Measurements from ENCODE around the gene KIF6.

The KIF6 gene

GRCh38 chr6:39464067-39464466, 261.1 kb downstream of the KIF6 start:
- TF ChIP-seq, protein P1, sequence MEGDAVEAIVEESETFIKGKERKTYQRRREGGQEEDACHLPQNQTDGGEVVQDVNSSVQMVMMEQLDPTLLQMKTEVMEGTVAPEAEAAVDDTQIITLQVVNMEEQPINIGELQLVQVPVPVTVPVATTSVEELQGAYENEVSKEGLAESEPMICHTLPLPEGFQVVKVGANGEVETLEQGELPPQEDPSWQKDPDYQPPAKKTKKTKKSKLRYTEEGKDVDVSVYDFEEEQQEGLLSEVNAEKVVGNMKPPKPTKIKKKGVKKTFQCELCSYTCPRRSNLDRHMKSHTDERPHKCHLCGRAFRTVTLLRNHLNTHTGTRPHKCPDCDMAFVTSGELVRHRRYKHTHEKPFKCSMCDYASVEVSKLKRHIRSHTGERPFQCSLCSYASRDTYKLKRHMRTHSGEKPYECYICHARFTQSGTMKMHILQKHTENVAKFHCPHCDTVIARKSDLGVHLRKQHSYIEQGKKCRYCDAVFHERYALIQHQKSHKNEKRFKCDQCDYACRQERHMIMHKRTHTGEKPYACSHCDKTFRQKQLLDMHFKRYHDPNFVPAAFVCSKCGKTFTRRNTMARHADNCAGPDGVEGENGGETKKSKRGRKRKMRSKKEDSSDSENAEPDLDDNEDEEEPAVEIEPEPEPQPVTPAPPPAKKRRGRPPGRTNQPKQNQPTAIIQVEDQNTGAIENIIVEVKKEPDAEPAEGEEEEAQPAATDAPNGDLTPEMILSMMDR (IDR thresholded peaks at IDR 0.05): no peak
- H3K27ac ChIP-seq: no peak overlapping the region
- no peak for DNase-seq (ENCODE audit: low spot score)
- no peak overlapping the region for H3K4me3 ChIP-seq

DNA sequence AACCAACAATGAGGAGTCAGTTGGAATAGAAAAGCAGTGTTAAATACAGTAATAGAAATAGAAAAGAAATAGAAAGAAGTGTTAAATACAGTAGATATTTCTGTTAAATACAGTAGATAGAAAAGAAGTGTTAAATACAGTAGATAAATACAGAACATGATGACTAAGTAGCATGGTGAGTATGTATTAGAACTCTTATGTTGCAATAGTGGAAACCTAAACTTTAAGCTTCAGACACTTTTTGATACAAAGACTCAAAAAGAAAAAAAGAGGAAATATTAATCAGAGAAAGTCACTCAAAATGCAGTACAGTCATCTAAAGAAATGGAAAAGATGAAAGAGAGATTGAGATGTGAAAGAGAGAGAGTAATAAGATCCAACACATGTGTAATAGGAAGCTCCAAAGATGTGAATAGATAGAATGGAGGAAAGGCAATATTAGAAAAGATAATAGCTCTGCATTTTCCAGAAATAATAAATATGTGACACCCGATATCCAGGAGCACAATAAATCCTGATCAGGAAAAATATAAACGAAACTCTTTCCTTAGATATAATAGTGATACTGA, 271.2 kb downstream of the KIF6 start:
- Histone ChIP-seq H3K27ac (no peak overlapping the region), H3K4me3 (no peak overlapping the region)
- TF ChIP-seq, protein P1 (IDR thresholded peaks at IDR 0.05): no peak
- DNase-seq (ENCODE audit: low spot score): no peak

GRCh38 chr6:39453241-39453640, 272.0 kb downstream of the KIF6 start:
- no peak overlapping the region for H3K27ac ChIP-seq
- DNase-seq (ENCODE audit: low spot score): no peak
- H3K4me3 ChIP-seq: no peak overlapping the region
- TF ChIP-seq, protein P1 (IDR thresholded peaks at IDR 0.05): no peak

DNA sequence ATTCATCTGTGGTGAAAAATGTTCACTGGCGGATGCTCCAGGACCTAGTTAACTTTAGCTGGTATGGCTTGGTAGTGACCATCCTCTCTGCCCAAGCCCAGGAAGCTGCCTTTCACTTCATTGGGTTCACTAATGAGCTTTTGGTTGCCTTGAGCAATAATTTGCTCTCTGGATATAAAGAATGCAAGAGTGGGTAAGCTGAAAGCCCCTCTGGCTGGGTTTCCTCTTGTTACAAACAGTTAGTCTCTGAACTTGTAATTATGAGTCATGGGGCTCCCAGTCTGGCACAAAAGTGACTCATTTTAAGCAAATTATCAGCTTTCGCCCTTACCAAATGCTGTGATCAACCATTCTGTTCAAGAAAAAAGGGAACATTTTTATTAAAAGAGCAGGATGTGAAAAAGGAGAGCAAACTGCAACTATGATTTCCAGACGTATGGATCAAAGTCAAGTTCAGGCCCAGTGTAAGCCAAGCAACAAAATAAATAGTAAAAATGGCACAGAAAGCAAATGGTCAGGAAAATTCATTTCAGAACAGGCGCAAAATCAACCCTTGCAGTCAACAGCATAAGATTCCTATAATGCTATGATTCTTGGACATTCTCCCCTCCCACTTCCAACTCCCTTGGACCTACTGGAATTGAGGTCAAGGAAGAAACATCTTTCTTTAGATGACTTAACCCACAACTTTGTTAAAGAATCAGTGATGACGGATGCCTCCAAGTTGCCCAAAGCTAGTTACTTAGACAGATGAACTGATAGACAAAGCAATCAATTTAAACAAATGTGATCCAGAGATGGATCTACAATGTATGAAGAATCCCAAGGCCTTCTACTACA, 272.7 kb downstream of the KIF6 start:
- TF ChIP-seq, protein P1 (IDR thresholded peaks at IDR 0.05): no peak
- no peak overlapping the region for H3K27ac ChIP-seq
- DNase-seq (ENCODE audit: low spot score): no peak
- H3K4me3 ChIP-seq: no peak overlapping the region

DNA sequence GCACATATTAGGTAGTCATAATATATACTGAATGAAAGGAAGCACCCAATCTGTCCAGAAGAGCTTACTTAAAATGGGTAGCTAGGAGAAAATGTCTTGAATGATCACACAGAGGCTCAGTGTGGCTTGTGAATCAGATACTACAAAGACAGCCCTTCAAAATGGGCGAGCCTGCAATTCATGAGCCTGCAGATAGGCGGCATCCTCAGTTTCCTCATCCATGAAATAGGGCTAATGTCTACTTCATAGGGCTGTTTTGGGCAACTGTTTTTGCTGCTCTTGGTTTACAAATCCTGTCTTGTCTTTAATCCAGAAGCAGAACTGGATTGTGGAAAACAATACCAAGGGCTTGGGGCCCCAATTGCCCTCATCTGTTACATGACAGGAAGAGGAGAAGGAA, 273.4 kb downstream of the KIF6 start:
- Histone ChIP-seq H3K27ac (no peak overlapping the region), H3K4me3 (no peak overlapping the region)
- TF ChIP-seq, protein P1 (IDR thresholded peaks at IDR 0.05): no peak
- no peak for DNase-seq (ENCODE audit: low spot score)

- Histone ChIP-seq H3K27ac (no peak overlapping the region), H3K4me3 (no peak overlapping the region)
- TF ChIP-seq, protein P1 (IDR thresholded peaks at IDR 0.05): no peak
- no peak for DNase-seq (ENCODE audit: low spot score)
Observed at GRCh38 chr6:39449022-39449421, 276.2 kb downstream of the KIF6 start.

GRCh38 chr6:39446909-39447308, 278.3 kb downstream of the KIF6 start:
- TF ChIP-seq, protein P1 (IDR thresholded peaks at IDR 0.05): no peak
- Histone ChIP-seq H3K4me3 (no peak overlapping the region), H3K27ac (no peak overlapping the region)
- no peak for DNase-seq (ENCODE audit: low spot score)
